ENCODE data around the gene AMTN.

- no peak for TF ChIP-seq SAP30 (IDR thresholded peaks at IDR 0.05; ENCODE audit: insufficient read depth, insufficient replicate concordance, low read length)
- TF ChIP-seq POLR2AphosphoS5 (IDR thresholded peaks at IDR 0.05; ENCODE audit: low read depth, low read length) = no peak
- no peak for TF ChIP-seq EZH2 (IDR thresholded peaks at IDR 0.05; ENCODE audit: low read depth, low read length, severe bottlenecking)
- no peak for TF ChIP-seq CREB1 (IDR thresholded peaks at IDR 0.05)
- no peak for TF ChIP-seq MAX (IDR thresholded peaks at IDR 0.05)
- no peak for TF ChIP-seq SUZ12 (IDR thresholded peaks at IDR 0.05; ENCODE audit: low read length)
- TF ChIP-seq POLR2A (IDR thresholded peaks at IDR 0.05; ENCODE audit: control extremely low read depth in 1 of 2, low read depth in 2 of 2, low read length in 2 of 2) = no peak
- TF ChIP-seq, protein P1, sequence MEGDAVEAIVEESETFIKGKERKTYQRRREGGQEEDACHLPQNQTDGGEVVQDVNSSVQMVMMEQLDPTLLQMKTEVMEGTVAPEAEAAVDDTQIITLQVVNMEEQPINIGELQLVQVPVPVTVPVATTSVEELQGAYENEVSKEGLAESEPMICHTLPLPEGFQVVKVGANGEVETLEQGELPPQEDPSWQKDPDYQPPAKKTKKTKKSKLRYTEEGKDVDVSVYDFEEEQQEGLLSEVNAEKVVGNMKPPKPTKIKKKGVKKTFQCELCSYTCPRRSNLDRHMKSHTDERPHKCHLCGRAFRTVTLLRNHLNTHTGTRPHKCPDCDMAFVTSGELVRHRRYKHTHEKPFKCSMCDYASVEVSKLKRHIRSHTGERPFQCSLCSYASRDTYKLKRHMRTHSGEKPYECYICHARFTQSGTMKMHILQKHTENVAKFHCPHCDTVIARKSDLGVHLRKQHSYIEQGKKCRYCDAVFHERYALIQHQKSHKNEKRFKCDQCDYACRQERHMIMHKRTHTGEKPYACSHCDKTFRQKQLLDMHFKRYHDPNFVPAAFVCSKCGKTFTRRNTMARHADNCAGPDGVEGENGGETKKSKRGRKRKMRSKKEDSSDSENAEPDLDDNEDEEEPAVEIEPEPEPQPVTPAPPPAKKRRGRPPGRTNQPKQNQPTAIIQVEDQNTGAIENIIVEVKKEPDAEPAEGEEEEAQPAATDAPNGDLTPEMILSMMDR (IDR thresholded peaks at IDR 0.05; ENCODE audit: control extremely low read depth in 1 of 3, insufficient read depth in 1 of 3, low read depth in 1 of 3, low read length in 3 of 3) = no peak
- no peak for TF ChIP-seq CEBPB (IDR thresholded peaks at IDR 0.05; ENCODE audit: low read depth, low read length)
Observed at GRCh38 chr4:70581980-70582379, 63.6 kb downstream of the AMTN start.
